GM19372 (cell line): ENCODE measurements around the gene PDE8A.

ENCODE experiments used
- ATAC-seq: cut with Tn5 transposase; IDR thresholded peaks from one replicate; pipeline ENCODE4 v1.9.1; 2021; ENCODE audit warnings: mild to moderate bottlenecking, low read depth, moderate library complexity; ENCODE audit not compliant: unreplicated experiment

Gene PDE8A

DNA sequence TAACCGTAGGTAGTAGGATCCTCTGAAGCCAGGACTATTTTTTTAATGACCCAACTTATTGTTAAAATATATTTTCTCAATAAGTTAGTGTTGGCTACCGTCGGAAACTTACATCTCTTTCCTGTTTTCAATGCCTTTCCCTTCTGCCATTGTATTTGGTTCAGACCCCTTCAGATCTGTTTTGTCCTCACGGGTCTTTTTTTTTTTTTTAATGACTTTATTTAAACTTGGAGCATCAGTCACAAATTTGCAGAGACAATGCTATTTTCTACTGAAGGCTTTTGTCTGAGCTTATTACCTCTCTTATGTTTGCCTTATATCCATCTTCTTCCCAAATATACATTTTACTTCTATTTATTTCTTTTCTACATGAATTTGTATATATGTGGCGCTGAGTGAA lies 47.6 kb downstream of the PDE8A start:
- ATAC-seq = no peak

- ATAC-seq = no peak
Measured at GRCh38 chr15:85030301-85030929, 48.8 kb downstream of the PDE8A start.

GRCh38 chr15:85031086-85031943 lies 49.7 kb downstream of the PDE8A start:
- ATAC-seq = no peak

DNA sequence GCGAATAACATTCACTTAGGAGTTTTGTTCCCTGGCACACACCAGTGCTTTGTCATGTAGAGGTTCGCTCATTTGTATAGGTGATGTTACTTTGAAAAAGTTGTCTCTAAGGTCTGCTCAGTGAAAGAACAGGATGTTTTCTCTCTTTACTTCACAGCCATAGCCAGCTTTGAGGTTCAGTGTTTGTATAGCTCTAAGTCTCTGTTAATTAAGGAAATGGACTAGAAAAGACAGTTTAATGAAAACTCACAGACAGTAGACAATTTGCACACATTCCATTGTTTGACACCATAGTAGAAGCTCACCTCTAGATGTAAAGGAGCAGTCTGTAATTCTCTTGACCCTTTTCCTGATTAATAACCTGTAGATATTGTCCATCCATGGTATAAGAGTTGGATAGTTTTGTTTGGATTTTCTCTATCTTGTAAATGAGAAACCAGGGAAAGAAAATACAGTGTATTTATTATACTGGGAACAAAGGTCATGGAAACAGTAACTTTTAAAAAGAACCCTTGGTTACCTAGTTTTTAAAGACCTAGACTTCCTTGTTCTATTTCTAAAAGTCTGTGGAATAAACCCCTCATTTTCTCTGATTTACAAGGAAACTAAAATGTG lies 50.4 kb downstream of the PDE8A start:
- no peak for ATAC-seq

- no peak for ATAC-seq
Measured at GRCh38 chr15:85033148-85033547, 51.5 kb downstream of the PDE8A start.

DNA sequence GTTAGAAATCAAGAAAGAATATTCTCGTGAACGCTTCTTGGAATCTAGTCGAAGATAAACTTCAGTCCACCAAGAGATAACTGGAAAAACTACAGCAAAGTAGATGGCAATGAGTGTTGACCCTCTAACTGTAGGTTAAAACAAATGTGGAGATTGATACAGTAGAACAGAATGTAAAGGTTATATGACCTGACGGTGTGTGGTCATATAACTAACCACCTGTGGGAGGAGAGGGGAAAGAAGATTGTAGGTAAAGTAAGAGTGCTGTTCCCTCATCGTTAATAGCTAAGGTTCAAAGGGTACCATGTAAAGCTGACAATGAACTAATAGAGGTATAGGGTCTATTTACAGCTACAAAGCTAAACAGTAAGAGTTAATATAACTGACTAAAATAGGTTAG lies 52.6 kb downstream of the PDE8A start:
- no peak for ATAC-seq

DNA sequence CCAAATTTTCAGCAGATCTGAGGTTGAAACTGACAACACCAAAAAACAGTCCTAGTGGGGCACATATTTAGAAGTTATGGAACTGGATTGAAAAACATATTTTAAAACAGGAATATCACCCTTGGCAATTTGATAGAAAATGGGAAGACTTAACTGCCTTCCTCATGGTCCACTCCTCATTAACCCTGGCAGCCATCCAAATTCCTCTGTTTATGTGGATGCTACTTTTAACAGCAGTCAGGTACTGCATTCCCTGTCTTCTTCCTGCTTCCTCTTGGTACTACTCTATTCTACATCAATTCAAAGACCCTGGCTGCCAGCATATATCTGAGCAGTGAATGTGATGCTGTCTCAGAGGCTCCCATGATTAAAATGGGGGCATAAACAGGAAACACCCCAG lies 54.3 kb downstream of the PDE8A start:
- no peak for ATAC-seq

DNA sequence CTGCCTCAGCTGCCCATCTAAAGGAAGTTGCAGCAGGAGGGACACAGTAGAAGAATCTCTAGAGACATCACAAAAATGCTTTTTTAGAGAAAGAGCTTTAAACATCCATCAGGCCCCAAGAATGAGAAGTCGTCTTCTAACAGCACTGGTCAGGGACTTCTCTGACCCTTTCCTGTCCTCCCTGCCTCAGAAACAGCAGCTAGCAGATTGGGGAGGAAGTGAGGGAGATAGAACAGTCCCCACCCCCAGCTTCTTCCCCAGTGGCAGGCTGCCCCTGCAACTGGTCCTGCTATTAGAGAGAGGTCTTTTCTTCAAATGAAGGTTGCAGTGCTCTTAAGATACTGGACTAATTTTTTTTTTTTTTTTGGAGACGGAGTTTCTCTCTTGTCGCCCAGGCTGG lies 55.1 kb downstream of the PDE8A start:
- no peak for ATAC-seq

- no peak for ATAC-seq
Measured at GRCh38 chr15:85037641-85038040, 56.0 kb downstream of the PDE8A start.

DNA sequence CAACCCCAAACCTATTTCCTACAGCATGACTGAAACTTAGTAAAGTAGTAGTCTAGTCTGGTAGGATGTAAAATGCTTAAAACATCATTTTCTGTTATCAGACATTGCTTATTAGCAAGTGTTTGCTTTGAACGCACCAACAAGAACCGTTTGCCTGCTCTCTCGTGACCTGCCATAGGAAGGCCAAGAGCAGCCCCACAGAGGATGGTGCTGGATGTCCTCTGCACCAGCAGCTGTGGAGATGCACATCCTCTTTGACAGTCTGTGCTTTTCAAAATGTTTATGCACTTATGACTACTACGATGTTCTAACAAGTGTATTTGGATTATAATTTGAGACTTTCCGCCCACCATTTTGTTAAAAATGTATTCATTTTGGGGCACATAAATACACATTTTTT lies 59.6 kb downstream of the PDE8A start:
- ATAC-seq = no peak

- no peak for ATAC-seq
Measured at GRCh38 chr15:85044251-85044853, 62.7 kb downstream of the PDE8A start.

DNA sequence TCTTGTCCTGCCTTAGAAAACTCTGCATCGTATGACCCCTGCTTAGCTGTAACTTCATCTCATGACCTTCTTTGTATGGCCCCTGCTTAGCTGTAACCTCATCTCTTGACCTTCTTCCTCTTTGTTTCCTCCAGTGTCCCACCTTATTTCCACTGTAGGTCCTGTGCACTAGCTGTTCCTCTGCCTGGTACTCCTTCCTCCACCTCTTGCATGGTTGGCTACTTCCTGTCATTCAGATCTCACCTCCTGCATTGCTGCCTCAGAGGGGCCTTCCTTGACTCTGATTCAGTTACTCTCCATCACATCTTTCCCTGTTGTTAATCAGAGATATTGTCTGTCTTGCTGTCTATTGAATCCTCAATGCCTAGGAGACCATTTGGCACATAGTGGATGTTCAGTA lies 63.2 kb downstream of the PDE8A start:
- ATAC-seq = no peak

DNA sequence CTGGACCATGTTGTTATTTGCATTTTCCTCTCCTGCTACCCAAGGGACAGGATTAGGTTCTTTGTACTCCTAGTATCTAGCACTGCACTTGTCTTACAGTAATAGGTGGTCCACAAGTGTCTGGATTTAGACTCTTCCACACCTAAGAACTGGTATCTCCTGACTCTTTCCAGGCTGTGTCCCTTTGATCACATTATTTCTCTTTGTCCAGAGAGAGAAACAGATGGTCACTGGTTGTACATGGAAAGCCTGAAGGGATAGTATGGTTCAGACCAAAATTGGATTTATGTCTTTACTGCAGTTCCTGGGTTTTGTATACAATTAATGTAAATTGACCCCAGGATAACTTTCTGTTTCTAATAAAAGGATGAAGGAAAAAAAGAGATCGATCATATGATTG lies 64.0 kb downstream of the PDE8A start:
- no peak for ATAC-seq

DNA sequence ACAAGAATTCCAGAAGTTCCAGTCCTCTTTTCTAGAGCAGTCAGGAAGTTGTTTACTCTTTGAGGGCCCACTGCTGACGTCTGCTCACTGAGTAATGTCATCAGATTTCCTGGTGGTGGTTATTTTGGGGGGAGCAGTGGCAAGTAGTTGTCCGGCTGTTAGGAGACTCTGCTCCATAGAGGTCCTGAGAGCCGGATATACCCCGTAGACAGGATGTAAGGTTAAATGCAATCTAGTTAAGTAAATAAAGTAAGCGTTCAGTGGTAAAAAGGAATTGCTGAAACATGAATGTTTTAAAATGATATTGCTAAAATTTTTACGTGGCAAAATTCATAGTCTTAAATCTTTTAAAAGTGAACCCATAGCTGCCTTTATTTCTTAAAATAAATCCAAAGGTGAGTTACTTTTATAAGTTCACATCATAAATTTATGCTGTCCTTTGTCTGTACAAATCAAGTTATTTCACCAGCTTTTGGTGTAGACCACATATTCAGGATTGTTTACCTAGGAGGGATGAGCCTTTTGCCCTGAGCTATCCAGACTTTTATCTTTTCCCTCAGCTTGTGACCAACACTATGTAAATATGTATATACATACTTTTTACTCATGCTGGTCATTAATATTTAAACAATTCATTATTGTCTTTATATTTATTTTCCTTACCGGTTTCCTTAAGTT lies 65.8 kb downstream of the PDE8A start:
- ATAC-seq = no peak

GRCh38 chr15:85048430-85048829 lies 66.8 kb downstream of the PDE8A start:
- ATAC-seq = no peak

DNA sequence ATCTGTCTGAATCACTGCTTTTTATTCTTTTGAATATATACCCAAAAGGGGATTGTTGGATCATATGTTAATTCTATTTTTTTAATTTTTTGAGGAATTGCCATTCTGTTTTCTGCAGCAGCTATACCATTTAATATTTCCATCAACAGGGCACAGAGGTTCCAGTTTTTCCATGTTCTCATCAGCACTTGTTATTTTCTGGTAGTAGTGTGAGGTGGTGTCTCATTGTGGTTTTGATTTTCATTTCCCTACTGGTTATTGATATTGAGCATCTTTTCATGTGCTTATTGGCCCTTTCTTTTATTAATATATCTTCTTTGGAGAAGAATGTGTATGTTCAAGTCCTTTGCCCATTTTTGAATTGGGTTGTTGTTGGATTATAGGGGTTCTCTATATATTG lies 68.1 kb downstream of the PDE8A start:
- ATAC-seq = no peak

DNA sequence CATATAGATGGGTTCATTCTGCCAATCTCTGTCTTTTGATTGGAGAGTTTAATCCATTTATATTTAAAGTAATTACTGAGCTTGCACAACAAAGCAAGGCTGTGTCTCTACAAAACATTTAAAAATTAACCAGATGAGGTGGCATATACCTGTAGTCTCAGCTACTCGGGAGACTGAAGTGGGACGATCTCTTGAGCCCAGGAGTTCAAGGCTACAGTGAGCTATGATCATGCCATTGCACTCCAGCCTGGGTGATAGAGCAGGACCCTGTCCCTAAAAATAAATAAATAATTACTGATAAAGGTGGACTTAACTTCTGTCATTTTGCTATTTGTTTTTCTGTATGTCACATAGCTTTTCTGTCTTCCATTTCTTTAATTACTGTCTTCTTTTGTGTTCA lies 78.1 kb downstream of the PDE8A start:
- no peak for ATAC-seq

DNA sequence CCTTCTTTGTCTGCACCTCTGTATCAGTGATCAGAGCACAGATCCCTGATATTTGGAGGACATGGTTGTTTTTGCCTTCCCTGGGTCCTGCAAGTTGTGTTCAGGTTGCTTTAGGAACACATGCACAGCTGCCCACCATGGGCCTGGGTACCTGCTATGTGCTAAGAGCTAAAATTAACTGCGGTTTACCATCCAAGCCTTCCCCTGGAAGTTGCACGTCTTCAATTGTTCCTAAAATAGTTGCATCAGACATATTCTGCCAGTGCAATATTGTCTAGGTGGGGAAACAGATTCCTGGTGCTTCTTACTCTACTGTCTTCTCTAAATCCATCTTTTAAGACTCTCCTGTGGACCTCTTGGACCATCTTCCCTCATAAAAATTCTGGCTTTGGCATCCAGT lies 80.9 kb downstream of the PDE8A start:
- no peak for ATAC-seq

- no peak for ATAC-seq
Measured at GRCh38 chr15:85063088-85063487, 81.4 kb downstream of the PDE8A start.

GRCh38 chr15:85063522-85064079 lies 81.9 kb downstream of the PDE8A start:
- ATAC-seq = no peak
